ENCODE results near the gene SOCS7. TPM values are rescaled to one million over a fixed set of nuclear protein-coding genes. Genes with fewer than 3 reads are reported as not detected.

SOCS7 gene
- total RNA-seq, 1 experiment from 2014 or later = 31.0 TPM

DNA sequence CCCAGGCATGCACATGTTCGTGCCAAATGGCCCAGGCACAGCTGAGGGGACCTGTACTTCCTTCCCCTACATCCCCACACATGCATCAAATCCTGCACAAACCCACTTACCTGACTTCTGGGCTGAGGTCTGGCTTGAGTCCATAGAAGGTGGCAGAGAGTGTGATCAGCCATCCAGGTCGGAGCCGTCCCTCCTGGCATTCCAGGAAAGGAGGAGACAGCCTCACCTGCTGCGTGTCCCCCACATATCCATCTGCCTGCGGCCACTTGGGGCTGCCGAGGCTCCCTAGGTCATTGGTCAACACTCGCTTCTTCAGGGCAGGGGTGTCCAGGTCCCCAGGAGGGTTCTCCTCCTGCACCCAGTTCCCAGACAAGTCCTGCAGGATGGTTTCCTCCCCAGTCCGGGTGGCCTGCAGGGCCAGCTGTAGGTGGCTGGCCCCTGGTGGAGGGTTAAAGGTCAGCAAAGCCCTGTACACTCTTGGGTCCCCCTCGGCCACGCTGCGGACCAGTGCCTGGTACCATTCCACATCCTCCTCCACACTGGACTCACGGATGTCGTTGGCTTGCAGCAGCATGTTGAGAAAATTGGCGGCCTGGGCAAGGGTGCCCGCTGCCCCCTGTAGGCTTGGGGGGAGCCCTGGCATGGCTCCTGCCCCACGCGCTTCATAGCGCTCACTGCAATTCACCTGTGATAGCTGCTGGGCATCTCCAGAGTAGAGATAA is 8.6 kb upstream of the SOCS7 start:
- BruUV-seq (replicated peaks) = no TSS peak
- intact Hi-C loops (cut with micrococcal nuclease; ENCODE audit: unreplicated experiment) = no loop called here
- POLR2A ChIA-PET = no interaction called here
- no peak overlapping the region for H3K27ac ChIP-seq (ENCODE audit: low read length)
- no peak for TF ChIP-seq POLR2AphosphoS5 (IDR thresholded peaks at IDR 0.05; ENCODE audit: low read depth, low read length)
- no peak for TF ChIP-seq TCF7L2 (IDR thresholded peaks at IDR 0.05; ENCODE audit: low read depth, low read length)
- TF ChIP-seq SIN3A (IDR thresholded peaks at IDR 0.05; ENCODE audit: borderline replicate concordance, insufficient read depth, low read depth, low read length) = no peak
- TF ChIP-seq, protein P1, sequence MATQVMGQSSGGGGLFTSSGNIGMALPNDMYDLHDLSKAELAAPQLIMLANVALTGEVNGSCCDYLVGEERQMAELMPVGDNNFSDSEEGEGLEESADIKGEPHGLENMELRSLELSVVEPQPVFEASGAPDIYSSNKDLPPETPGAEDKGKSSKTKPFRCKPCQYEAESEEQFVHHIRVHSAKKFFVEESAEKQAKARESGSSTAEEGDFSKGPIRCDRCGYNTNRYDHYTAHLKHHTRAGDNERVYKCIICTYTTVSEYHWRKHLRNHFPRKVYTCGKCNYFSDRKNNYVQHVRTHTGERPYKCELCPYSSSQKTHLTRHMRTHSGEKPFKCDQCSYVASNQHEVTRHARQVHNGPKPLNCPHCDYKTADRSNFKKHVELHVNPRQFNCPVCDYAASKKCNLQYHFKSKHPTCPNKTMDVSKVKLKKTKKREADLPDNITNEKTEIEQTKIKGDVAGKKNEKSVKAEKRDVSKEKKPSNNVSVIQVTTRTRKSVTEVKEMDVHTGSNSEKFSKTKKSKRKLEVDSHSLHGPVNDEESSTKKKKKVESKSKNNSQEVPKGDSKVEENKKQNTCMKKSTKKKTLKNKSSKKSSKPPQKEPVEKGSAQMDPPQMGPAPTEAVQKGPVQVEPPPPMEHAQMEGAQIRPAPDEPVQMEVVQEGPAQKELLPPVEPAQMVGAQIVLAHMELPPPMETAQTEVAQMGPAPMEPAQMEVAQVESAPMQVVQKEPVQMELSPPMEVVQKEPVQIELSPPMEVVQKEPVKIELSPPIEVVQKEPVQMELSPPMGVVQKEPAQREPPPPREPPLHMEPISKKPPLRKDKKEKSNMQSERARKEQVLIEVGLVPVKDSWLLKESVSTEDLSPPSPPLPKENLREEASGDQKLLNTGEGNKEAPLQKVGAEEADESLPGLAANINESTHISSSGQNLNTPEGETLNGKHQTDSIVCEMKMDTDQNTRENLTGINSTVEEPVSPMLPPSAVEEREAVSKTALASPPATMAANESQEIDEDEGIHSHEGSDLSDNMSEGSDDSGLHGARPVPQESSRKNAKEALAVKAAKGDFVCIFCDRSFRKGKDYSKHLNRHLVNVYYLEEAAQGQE (IDR thresholded peaks at IDR 0.05; ENCODE audit: insufficient read depth in 1 of 2, low read depth in 2 of 2, low read length in 1 of 2) = no peak
- TF ChIP-seq, protein P2, sequence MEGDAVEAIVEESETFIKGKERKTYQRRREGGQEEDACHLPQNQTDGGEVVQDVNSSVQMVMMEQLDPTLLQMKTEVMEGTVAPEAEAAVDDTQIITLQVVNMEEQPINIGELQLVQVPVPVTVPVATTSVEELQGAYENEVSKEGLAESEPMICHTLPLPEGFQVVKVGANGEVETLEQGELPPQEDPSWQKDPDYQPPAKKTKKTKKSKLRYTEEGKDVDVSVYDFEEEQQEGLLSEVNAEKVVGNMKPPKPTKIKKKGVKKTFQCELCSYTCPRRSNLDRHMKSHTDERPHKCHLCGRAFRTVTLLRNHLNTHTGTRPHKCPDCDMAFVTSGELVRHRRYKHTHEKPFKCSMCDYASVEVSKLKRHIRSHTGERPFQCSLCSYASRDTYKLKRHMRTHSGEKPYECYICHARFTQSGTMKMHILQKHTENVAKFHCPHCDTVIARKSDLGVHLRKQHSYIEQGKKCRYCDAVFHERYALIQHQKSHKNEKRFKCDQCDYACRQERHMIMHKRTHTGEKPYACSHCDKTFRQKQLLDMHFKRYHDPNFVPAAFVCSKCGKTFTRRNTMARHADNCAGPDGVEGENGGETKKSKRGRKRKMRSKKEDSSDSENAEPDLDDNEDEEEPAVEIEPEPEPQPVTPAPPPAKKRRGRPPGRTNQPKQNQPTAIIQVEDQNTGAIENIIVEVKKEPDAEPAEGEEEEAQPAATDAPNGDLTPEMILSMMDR (IDR thresholded peaks at IDR 0.05) = no peak
- DNase-seq (ENCODE audit: low read depth, low spot score) = no peak
- in situ Hi-C loops (cut with HindIII; ENCODE audit: low pct_unique_long_range_greater_than_20kb, low sequenced_read_pairs) = no loop called here
- no peak overlapping the region for H3K4me3 ChIP-seq (ENCODE audit: low read depth in 2 of 2, low read length in 2 of 2)
- H3K27me3 ChIP-seq (ENCODE audit: control insufficient read depth, insufficient read depth, low read length) = no peaks in the 10 kb centered on the region
- H3K9me3 ChIP-seq (ENCODE audit: control insufficient read depth, insufficient read depth, low read depth, low read length) = no peaks in the 10 kb centered on the region
- no peaks in the 10 kb centered on the region for H3K4me1 ChIP-seq (ENCODE audit: control insufficient read depth, insufficient read depth, low read length)
- no peak for ATAC-seq
- CTCF ChIA-PET = no interaction called here
- H3K36me3 ChIP-seq (ENCODE audit: control insufficient read depth, insufficient read depth, low read length) = no peaks in the 10 kb centered on the region

DNA sequence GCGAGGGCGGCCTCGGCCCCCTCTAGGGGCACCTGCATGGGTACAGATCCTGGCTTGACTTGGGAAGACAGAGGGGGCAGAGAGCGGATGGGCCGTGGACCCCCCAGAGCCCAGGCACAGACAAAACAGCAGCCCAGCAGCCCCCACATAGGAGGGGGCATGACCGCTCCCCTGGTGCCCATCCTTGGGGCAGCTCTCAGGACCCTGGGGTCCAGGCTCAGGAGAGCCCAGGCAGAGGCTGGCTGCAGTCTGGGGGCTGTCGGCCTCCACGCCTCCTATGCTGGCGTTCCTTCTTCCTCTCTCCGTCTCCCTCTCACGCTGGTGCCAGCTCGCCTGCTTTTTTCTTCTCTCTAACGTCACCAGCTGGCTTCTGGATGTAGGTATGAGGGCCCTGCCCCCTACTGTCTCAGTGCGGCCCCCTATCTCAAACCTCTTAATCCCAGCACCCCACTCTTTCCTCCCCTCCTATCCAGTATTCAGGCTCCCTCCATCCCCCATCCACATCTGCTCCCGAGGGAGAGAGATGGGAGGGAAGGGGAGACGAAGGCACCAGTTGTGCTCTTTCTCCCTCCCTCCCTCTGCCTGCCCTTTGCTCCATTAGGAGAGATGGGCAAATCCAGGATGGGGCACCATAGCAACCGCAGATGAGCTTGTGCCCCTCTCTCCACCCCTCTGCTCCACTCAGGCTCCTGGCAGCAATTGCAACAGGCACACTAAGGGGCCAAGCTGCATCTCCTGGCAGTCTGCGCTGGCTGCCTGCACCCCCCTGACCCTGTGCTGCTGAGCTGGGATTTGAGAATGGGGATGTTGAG is 7.8 kb upstream of the SOCS7 start, which contains the start of gene GPR179:
Gene GPR179, minus strand, starts transcription at position 349 of the 812 bp plus-strand sequence. Its CDS starts 167 bp downstream, at position 182.
- in situ Hi-C loops (cut with HindIII; ENCODE audit: low pct_unique_long_range_greater_than_20kb, low sequenced_read_pairs) (no loop called here), intact Hi-C loops (cut with micrococcal nuclease; ENCODE audit: unreplicated experiment) (no loop called here)
- H3K27me3 ChIP-seq (ENCODE audit: control insufficient read depth, insufficient read depth, low read length) = no peaks in the 10 kb centered on the region
- DNase-seq (ENCODE audit: low read depth, low spot score) (no peak), ATAC-seq (no peak)
- no peaks in the 10 kb centered on the region for H3K36me3 ChIP-seq (ENCODE audit: control insufficient read depth, insufficient read depth, low read length)
- H3K4me1 ChIP-seq (ENCODE audit: control insufficient read depth, insufficient read depth, low read length) = no peaks in the 10 kb centered on the region
- no peak within 1 kb of the TSS for H3K4me3 ChIP-seq (ENCODE audit: low read depth in 2 of 2, low read length in 2 of 2)
- no peak for TF ChIP-seq SIN3A (IDR thresholded peaks at IDR 0.05; ENCODE audit: borderline replicate concordance, insufficient read depth, low read depth, low read length)
- TF ChIP-seq, protein P1 (IDR thresholded peaks at IDR 0.05; ENCODE audit: insufficient read depth in 1 of 2, low read depth in 2 of 2, low read length in 1 of 2) = no peak
- TF ChIP-seq POLR2AphosphoS5 (IDR thresholded peaks at IDR 0.05; ENCODE audit: low read depth, low read length) = no peak
- TF ChIP-seq, protein P2 (IDR thresholded peaks at IDR 0.05) = no peak
- no peak for TF ChIP-seq TCF7L2 (IDR thresholded peaks at IDR 0.05; ENCODE audit: low read depth, low read length)
- POLR2A ChIA-PET = no interaction called here
- no peak within 1 kb of the TSS for H3K27ac ChIP-seq (ENCODE audit: low read length)
- CTCF ChIA-PET = no interaction called here
- no TSS peak for BruUV-seq (replicated peaks)
- H3K9me3 ChIP-seq (ENCODE audit: control insufficient read depth, insufficient read depth, low read depth, low read length) = no peaks in the 10 kb centered on the region

All from Panc1 (cell line).